A549 (cell line): ENCODE data around the gene MT1F. TPM values are rescaled to one million over a fixed set of nuclear protein-coding genes. Genes with fewer than 3 reads are reported as not detected.

Experiments used
- ATAC-seq, 2 experiments: fragments of 200-7000 bp in 1 of 2; fragments of >200 bp in 1 of 2; cut with Nextera tagmentation in 1 of 2; cut with Tn5 transposase in 1 of 2; 3 replicates each; pipeline versions ENCODE4 v1.8.0 to v1.9.1; 2018 to 2020; ENCODE audit warnings: mild to moderate bottlenecking in 1 of 2, moderate library complexity in 1 of 2
- CTCF ChIA-PET: fragments of 300-600 bp; sonication (Branson Sonifier 250); formaldehyde crosslinking; extraction: SDS; loops from one replicate; lab custom pipeline; 2021; ENCODE audit warnings: antibody characterized with exemption, inconsistent platforms; lab: Yijun Ruan, JAX
- POLR2A ChIA-PET: fragments of 350-600 bp; formaldehyde crosslinking; extraction: SDS; loops from one replicate; lab custom pipeline; 2021; ENCODE audit warnings: antibody characterized with exemption, inconsistent platforms; lab: Yijun Ruan, JAX
- DNase-seq, 2 experiments: peaks; one replicate each; pipeline versions ENCODE4 v3.0.0 to v3.0.0-alpha.2; 2011 to 2016; ENCODE audit warnings: low read depth in 1 of 2, low spot score in 1 of 2
- FAIRE-seq: peaks from 2 replicates; lab custom pipeline; 2011; peaks lifted over from hg19 to GRCh38; lab: Jason Lieb, UNC
- H3K27ac ChIP-seq, 2 experiments: fragments of >200 bp; sonication (Bioruptor Twin); formaldehyde crosslinking; 3 replicates each; pipeline ENCODE4 v1.5.1; 2016 to 2017
- H3K4me1 ChIP-seq: fragments of >200 bp; sonication (Bioruptor Twin); formaldehyde crosslinking; 3 replicates; pipeline ENCODE4 v1.6.1; 2016
- H3K4me2 ChIP-seq: fragments of >200 bp; sonication (Bioruptor Twin); formaldehyde crosslinking; 3 replicates; pipeline ENCODE4 v1.6.1; 2016
- H3K4me3 ChIP-seq: fragments of >200 bp; sonication (Bioruptor Twin); formaldehyde crosslinking; 3 replicates; pipeline ENCODE4 v1.5.1; 2016
- H3K9me3 ChIP-seq: fragments of >200 bp; sonication (Bioruptor Twin); formaldehyde crosslinking; 3 replicates; pipeline ENCODE4 v1.6.1; 2016
- BCL3 ChIP-seq: fragments of >200 bp; sonication (Bioruptor Twin); formaldehyde crosslinking; IDR thresholded peaks from 3 replicates; pipeline ENCODE4 v1.6.1; 2016
- CBX2 ChIP-seq: fragments of 200-600 bp; sonication (generic); IDR thresholded peaks from 2 replicates; pipeline ENCODE4 v1.6.1; 2016; ENCODE audit warnings: low read depth, mild to moderate bottlenecking, borderline replicate concordance
- E2F6 ChIP-seq: IDR thresholded peaks from 2 replicates; pipeline ENCODE4 v1.6.1; 2012; ENCODE audit warnings: low read depth, borderline replicate concordance
- EHF ChIP-seq: fragments of 250-450 bp; sonication (Bioruptor Pico); IDR thresholded peaks from 2 replicates; pipeline ENCODE4 v1.5.0; 2020; ENCODE audit warnings: mild to moderate bottlenecking
- EHMT2 ChIP-seq: fragments of 200-600 bp; sonication (generic); IDR thresholded peaks from 2 replicates; pipeline ENCODE4 v1.6.1; 2016; ENCODE audit warnings: antibody characterized with exemption, low read depth, mild to moderate bottlenecking, moderate library complexity
- JUNB ChIP-seq: fragments of >200 bp; sonication (Bioruptor Twin); formaldehyde crosslinking; IDR thresholded peaks from 2 replicates; pipeline ENCODE4 v1.6.1; 2016
- MAX ChIP-seq: IDR thresholded peaks from 2 replicates; pipeline ENCODE4 v1.6.1; 2012
- MAZ ChIP-seq: fragments of 150-350 bp; IDR thresholded peaks from 2 replicates; pipeline ENCODE4 v1.6.1; 2014; ENCODE audit warnings: antibody characterized with exemption, low read depth, low read length, borderline replicate concordance
- NFE2L2 ChIP-seq: fragments of 150-350 bp; conservative IDR thresholded peaks from 2 replicates; pipeline ENCODE4 v1.6.1; 2014; ENCODE audit warnings: low read length
- RFX5 ChIP-seq: fragments of 450-650 bp; IDR thresholded peaks from 2 replicates; pipeline ENCODE4 v1.7.1; 2014; ENCODE audit warnings: antibody characterized with exemption, mild to moderate bottlenecking, moderate library complexity
- TFCP2L1 ChIP-seq: fragments of 250-450 bp; sonication (Bioruptor Pico); IDR thresholded peaks from 2 replicates; pipeline ENCODE4 v1.5.0; 2021; ENCODE audit warnings: mild to moderate bottlenecking
- TP53 ChIP-seq: fragments of 250-450 bp; sonication (Bioruptor Pico); IDR thresholded peaks from 2 replicates; pipeline ENCODE4 v1.5.0; 2021; ENCODE audit warnings: mild to moderate bottlenecking, moderate library complexity
- ZC3H11A ChIP-seq: fragments of 450-650 bp; IDR thresholded peaks from 2 replicates; pipeline ENCODE4 v1.6.1; 2014; ENCODE audit warnings: antibody characterized with exemption, mild to moderate bottlenecking
- WGBS: methylation state at CpG from one replicate; pipeline ENCODE4 v1.1.6; 2017; ENCODE audit errors: missing lambda C conversion rate; 5-methylcytosine and 5-hydroxymethylcytosine counted together
- polyA plus RNA-seq, 4 experiments: library from polyadenylated mRNA; depleted of rRNA in 3 of 4; stranded (reverse); fragments of >200 nt; fragmentation: RNase III in 1 of 4; extraction: RNeasy Plus Mini Kit Qiagen cat#74134 plus additional on column Dnase treatment in 1 of 4; gene quantifications; 2 replicates in 3 of 4; 3 replicates in 1 of 4; pipeline ENCODE4 v1.2.3, GENCODE V29; 2011 to 2017
- TF ChIP-seq, protein P1 (sequence below): IDR thresholded peaks from 2 replicates; pipeline ENCODE4 v1.6.1; 2012
- TF ChIP-seq, protein P2 (sequence below): fragments of >200 bp; sonication (Bioruptor Twin); formaldehyde crosslinking; IDR thresholded peaks from 3 replicates; pipeline ENCODE4 v1.5.1; 2016

MT1F gene
- polyA plus RNA-seq, 2 of the 4 experiments (the other 2 are of a cell fraction) = 4.1 to 11.3 TPM

- 89% methylated on average over 51 of the region's 61 CpGs for WGBS
- CTCF ChIA-PET = interaction anchor here (1.5 to 25.6 kb wide), 3 partner anchors 11 to 24 kb away, joined by 4 to 340 read pairs (median 16); partner anchors contain the start of gene MT2A
- TF ChIP-seq TFCP2L1 (no peak), BCL3 (no peak), EHF (CRISPR knock-in tag) (no peak), TP53 (CRISPR knock-in tag) (no peak), MAX (no peak), ZC3H11A (no peak), E2F6 (no peak), NFE2L2 (no peak)
- POLR2A ChIA-PET = no interaction called here
- FAIRE-seq = no peak
- DNase-seq = no peak
- Histone ChIP-seq H3K9me3 (no peaks in the 10 kb centered on the region), H3K4me2 (no peak within 1 kb of the TSS), H3K4me3 (no peak within 1 kb of the TSS), H3K4me1 (peaks cover 5% of the 10 kb centered on the region), H3K27ac (no peak within 1 kb of the TSS)
- no peak for ATAC-seq
Measured at GRCh38 chr16:56632156-56632847, 25.5 kb upstream of the MT1F start, which contains the start of gene MT1M. MT1M (plus strand) TSS chr16:56632659; CDS start chr16:56632732, 73 bp downstream.

- peak in 1 of 2 experiments; percentile 12; a peak in 1 of 6 replicates for ATAC-seq
- Histone ChIP-seq H3K27ac (no peak overlapping the region), H3K4me1 (no peaks in the 10 kb centered on the region), H3K4me3 (no peak overlapping the region), H3K9me3 (no peaks in the 10 kb centered on the region), H3K4me2 (no peak overlapping the region)
- no peak for DNase-seq
- TF ChIP-seq, protein P1, sequence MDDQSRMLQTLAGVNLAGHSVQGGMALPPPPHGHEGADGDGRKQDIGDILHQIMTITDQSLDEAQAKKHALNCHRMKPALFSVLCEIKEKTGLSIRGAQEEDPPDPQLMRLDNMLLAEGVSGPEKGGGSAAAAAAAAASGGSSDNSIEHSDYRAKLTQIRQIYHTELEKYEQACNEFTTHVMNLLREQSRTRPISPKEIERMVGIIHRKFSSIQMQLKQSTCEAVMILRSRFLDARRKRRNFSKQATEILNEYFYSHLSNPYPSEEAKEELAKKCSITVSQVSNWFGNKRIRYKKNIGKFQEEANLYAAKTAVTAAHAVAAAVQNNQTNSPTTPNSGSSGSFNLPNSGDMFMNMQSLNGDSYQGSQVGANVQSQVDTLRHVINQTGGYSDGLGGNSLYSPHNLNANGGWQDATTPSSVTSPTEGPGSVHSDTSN = no peak
- TF ChIP-seq RFX5 (no peak), NFE2L2 (no peak), JUNB (no peak), MAX (no peak)
- TF ChIP-seq, protein P2, sequence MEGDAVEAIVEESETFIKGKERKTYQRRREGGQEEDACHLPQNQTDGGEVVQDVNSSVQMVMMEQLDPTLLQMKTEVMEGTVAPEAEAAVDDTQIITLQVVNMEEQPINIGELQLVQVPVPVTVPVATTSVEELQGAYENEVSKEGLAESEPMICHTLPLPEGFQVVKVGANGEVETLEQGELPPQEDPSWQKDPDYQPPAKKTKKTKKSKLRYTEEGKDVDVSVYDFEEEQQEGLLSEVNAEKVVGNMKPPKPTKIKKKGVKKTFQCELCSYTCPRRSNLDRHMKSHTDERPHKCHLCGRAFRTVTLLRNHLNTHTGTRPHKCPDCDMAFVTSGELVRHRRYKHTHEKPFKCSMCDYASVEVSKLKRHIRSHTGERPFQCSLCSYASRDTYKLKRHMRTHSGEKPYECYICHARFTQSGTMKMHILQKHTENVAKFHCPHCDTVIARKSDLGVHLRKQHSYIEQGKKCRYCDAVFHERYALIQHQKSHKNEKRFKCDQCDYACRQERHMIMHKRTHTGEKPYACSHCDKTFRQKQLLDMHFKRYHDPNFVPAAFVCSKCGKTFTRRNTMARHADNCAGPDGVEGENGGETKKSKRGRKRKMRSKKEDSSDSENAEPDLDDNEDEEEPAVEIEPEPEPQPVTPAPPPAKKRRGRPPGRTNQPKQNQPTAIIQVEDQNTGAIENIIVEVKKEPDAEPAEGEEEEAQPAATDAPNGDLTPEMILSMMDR = no peak
- 78% methylated on average over 6 of the region's 6 CpGs for WGBS
- ChIA-PET POLR2A (interaction anchor here (1.0 kb wide), 1 partner anchor 25 kb away, joined by 4 read pairs; the partner anchor contains the start of gene MT2A), CTCF (interaction anchor here (1.3 to 25.6 kb wide), 2 partner anchors 11 to 23 kb away, joined by 4 to 340 read pairs; partner anchors contain the start of gene MT2A)
- no peak for FAIRE-seq
Measured at GRCh38 chr16:56632848-56633365, 24.9 kb upstream of the MT1F start.

DNA sequence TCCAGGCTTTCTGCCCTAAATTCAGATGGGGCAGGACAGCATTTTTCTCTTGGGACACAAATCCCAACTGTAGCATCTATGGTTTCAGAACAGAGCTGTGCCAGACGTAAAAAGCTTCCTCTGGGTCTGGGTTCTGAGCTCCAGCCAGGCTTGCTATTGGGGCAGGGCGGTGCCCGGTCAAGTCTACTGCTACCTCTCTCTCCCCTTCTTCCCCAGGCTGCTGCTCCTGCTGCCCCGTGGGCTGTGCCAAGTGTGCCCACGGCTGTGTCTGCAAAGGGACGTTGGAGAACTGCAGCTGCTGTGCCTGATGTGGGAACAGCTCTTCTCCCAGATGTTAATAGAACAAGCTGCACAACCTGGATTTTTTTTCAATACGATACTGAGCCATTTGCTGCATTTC, 24.2 kb upstream of the MT1F start:
- Histone ChIP-seq H3K4me3 (no peak overlapping the region), H3K27ac (no peak overlapping the region), H3K9me3 (no peaks in the 10 kb centered on the region), H3K4me2 (no peak overlapping the region), H3K4me1 (0 out of 3 replicates have a peak, but pooled peaks cover under 1% of the 10 kb centered on the region)
- ChIA-PET POLR2A (interaction anchor here (1.0 kb wide), 1 partner anchor 25 kb away, joined by 4 read pairs; the partner anchor contains the start of gene MT2A), CTCF (interaction anchor here (1.0 to 25.6 kb wide), 4 partner anchors 10 to 69 kb away, joined by 3 to 340 read pairs (median 4); partner anchors contain the start of gene MT2A)
- DNase-seq = no peak
- TF ChIP-seq MAZ (no peak), EHF (CRISPR knock-in tag) (no peak), CBX2 (no peak), EHMT2 (no peak)
- 44% methylated on average over 7 of the region's 7 CpGs for WGBS
- no peak for ATAC-seq
- FAIRE-seq = no peak
